AG08396 (cell line): ENCODE results near the gene HIC1.

Source experiments
- DNase-seq: peaks from one replicate; pipeline ENCODE4 v3.0.0; 2012; ENCODE audit warnings: low spot score, mixed read lengths

Gene HIC1

DNA sequence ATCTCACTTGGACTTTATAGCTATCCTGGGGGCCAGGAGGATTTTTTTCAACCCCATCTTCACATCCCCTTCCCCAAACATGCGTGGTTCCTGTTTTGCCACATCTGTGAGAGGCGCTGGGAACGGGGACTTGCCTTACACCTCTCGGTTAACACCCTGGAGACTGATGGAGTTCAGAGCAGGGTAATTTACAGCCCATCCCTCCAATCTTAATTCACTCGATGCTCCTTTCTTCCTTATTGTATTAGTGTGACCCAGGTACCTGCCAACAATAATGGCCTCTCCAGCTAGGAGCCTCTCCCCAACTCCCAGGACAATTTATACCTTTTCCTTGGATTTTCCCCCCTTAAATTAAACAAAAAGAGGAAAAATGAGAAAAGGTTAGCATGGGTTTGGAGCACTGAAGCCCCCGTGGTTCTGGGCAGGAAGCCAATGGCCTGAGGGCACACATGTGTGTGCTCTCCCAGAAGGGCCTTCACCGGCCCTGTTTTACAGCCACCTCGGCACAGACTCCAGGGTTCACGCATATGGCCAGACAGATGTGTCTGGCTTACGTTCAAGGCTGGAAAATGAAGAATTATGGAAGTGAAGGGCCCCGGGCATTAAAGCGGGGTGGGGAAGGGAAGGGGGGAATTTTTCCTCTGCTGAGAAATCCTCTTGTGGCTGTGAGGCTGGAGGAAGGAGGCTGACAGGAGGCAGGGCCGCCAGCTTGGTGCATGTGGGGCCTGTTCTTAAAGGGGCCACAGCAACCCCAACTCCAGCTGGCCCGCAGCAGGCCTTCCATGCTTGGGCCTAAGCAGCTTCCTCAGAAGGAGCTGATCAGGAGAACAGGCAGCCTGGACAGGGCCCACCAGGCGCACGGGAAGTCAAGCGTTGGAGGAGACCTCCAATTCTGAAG is 21.4 kb downstream of the HIC1 start:
- DNase-seq: no peak

DNA sequence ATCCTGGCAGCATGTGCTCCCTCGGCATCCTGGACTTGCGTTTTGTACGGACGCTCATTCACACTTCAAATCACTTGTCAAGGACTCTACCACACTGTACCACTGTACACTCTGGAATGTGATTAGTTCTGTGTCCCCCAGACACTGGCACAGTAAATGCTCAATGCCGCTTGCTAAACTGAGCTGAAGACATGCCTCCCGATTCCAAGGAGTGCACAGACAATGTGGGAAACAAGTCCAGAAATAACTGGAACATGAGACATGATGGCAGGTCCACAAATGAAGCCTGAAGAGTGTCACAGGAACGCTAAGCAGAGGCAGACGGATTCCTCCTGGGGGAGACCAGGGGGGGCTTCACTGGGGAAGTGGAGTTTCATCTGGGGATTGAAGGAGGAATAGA is 22.1 kb downstream of the HIC1 start:
- DNase-seq: no peak

DNA sequence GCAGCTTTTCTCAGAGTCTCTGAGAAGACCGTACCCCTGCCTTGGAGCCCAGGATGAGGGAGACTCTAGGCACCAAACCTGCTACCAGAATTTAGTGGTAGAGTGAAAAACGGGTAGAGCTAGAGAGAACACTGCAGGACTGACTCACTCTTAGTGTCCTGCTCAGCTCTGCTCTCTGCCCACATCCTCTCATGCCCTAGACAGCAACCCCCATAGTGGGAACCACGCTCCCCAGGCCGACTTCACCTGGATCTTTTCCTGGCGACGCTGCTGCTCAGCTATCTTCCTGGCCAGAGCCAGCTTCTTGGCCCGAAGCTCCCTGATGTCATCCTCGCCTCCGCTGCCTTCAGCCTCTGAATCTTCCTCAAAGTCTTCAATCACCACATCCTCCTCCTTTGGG is 26.7 kb downstream of the HIC1 start:
- no peak for DNase-seq

DNA sequence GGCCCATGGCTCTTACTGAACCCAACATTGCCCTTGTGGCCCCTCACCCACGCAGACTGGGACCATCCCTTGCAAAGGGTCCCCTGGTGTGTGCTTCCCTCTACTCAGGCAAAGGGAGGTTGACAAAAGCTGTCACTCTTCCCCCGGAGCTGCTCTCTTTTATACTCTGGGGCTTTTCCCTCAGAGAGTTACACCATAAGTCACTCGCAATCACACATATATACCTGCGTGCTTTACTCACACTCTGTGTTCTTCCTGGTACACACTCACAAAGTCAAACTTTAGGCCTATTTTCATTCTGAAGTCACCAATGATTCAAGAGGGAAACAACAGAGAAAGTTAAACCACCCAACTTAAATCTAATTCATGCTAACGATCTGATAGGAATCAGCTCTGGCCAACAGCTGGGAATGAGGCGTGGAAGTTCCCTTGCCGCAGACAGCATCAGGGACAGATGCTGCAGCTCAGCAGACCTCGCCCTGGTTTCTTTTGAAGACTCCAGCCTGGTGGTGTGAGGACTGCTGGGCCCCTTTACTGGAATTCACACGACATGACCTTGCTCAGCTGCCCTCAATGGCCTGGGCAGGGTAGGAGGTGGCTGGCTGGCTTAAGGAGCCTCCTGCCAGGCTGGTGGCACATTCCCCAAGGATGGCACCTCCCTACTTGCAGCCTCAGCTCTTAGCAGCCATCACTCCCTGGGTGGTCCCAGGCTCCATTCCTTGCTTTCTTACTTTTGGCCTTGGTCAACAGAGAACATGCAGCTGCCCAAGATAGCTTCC is 27.3 kb downstream of the HIC1 start:
- no peak for DNase-seq

DNA sequence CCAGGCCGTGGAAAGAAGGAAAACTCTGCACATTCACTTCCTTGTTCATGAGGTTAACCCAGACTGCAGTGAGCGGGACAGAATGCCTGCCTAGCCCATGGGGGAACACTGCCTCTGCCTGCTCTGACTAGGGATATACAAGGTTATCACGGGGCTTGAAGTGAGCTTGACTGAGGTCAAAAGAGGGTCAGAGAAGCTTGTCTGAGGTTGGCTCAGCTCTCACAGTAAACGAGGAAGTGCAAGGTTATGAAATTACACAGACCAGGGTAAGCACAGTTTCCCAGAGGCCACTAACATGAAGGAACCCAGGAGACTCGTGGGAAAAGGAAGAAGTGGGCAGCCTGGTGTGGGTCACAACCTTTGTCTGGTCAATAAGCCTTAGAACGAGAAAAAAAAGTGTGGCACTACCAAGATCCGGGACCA is 28.7 kb downstream of the HIC1 start:
- no peak for DNase-seq

DNA sequence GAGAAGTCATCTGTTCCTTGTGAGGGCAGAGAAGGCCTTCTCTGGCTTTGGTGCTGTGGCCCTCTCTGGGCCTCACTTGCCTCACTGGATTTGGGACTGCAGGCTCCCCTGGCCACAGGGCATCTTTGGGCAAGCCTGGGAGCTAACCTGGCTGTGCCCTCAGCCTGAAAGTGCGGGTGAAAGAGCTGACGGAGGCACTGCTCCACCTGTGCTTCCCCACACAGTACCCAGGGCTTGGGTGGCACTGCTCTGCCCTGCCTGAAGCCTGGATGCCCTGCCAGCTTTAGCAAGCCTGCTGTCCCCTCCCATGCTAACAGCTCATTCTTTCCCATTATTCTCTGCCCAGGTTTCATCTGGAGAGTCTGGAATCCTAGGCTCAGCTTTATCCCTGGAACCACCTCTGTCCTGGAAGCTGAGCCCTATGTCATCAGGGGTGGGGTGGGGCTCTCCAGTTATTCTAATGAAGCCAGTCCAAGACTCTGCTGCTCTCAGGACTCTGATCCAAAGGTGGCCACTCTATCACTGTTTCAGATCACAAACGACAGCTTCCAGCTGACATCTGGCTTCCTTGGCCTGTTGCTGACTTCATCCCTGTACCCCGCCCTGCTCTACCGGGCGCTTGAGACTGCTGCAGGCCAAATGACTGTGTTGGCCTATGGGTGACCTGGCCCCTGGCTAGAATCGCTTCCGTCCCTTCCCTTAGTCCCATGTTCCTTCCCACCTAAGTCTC is 29.3 kb downstream of the HIC1 start:
- DNase-seq: peak; percentile 58

DNA sequence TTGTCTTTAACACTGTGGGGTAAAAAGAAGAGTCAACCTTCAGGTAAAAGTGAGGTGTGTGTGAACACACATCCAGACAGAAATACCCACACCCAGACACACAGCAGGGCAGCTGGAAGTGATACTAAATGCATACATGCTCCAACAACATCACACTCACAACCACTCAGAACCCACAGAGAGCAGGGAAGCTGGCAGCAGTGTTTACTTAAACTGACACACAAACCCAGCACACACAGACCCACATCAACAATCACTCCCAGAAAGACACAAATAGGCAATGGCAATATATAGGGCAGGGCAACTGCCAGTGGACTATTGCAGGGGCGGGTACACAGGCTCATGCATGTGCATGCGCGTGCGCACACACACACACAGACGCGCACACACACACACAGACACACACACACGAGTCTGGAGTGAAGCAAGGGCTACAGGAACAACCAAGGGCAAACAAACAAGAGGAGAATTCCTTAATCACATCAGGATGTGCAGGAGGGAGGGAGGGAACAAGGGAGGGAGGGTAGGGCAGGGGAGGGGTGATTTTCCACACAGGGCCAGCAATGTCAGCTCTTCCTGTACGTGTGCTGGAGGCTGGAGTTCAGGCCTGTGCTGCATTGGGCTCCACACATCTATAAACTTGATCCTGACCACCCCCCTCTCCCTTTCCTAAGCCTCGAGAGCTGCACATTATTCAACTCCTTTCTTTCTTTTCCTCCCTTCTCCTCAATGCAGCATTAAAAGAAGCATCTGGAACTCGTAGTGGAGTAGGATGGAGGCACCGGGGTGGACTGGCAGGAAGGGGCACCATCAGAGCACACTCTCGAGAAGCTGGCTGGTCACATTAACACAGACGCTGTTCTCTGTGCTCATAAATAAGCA is 30.1 kb downstream of the HIC1 start:
- peak; percentile 44 for DNase-seq

DNA sequence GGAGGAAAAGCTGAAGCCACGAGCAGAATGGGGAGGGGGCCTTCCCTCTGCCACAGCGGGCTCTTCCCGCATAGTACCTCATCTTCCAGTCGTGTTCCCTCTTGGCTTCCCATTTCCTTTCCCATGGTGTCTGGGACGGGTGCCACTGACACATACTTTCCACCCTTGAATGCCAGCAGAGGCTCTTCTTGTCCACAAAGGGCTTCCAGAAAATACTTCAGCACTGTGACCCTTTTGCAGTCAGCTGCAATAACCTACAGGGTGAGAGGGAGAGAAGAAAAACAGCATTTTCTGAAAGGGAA is 30.7 kb downstream of the HIC1 start:
- DNase-seq: no peak

DNA sequence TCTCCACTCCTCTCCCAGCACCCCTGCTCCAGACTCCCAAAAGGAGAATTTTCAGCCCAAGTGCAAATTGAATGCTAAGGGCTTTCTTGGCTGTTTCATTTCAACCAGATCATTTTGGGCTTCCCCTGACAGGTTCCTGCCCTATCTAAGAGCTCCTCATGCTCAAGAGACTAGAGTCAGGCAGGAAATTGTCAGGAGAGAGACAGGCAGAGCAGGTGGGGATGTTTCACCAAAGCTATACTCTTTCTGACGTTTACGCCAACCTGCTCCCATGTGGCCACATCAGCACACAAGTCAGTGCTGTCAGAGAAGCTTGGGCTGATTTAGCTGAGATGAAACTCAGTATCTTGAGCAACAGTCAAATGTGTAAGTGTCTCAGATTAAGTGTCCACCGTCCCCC is 31.4 kb downstream of the HIC1 start:
- DNase-seq: no peak

DNA sequence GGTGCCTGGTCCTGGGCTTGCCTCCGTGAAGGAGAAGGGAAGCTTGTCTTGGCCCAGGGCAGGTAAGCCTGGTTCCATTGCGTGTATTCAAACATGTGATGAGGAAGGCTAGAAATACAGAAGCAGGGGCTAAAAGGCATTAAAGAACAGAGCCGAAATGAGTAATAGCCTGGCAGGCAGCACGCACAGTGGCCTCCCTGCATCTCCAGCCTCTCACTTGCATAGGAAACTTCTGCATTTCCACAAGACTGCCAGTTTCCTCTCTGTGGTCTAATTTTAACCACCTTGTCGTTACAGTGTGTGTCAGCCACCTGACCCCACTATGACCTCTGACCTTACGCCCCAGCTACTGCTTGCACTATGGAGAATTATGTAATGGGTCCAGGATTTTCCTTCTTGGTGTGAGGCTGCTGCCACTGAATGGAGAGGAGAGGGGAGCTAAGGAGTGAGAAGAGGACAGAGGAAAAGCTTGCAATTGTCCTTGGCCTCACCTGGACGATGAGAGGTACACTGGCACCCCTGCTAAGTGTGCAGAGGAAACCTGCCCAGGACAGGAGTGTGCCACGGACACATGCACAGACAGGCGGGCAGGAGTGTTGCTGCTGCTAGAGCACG is 32.8 kb downstream of the HIC1 start:
- DNase-seq: no peak

DNA sequence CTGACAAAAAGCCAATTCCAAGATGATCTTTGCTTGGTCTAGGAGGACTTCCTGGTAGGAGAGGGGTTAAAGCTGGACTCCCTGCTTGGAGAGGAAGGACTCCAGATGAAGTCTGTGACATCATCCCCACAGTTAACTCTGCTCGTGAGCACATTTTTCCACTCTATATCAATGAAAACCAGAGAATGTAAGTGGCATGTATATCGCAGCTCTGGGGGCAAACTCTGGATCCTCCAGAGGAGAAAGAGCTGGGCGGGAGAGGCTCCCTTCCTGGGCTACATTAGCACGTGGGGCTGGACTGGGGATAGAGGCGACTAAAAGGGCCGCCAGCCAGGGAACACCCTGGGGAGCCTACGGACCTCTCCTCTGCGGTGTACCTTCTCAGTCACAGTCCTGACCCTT is 34.1 kb downstream of the HIC1 start:
- no peak for DNase-seq

DNA sequence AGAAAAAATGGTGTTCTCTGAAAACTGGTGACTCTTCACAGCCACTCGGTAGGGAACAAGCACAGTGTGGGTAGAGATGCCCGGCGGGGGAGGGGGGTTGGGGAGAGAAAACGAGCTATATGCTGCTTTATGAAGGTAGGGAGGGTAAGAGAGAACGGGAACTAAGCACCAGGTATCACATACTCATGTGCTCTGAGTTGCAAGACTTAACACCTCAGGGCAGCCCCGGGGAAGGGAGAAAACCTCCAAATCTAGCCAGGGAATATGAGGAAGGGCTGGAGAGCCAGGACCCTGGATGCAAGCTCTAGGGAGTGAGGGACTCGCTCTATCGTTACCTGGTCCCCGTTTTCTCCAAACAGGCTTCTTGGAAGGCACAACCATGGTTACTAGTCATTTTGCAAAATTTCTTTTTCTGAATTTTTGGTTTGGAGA is 35.3 kb downstream of the HIC1 start:
- DNase-seq: no peak

DNA sequence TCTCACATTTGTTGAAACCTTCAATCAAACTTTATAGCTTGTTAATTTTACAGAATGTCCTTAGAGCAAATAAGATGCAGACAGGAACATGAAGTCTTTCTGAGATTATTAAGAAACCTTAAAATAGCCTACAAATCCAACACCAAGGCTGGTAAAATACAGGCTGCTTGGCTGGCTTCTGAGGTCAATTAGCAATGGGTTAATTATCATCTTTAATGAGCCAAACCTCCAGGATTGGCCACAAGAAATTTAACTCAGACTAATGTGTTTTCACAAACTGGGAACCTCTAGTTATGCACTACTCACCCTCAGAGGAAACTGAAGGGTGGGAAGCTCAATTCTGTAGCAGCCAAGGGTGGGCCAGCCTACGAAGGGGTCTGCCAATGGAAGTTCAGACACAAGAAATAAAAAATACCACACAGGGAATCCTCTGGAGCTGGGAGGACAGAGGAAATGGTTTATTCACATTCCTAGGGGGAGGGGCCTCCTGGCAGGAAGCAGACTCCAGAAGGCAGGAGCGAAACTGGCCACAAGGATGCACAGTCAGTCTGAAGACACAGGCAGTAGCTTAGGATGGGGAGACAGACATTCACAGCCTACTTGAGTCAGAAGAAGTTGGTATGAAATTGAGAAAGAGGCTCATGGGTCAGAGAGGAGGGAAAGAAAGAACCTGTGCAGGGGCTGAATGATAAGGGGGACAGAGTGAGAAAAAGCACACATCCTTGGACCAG is 36.1 kb downstream of the HIC1 start:
- DNase-seq: peak; percentile 86

DNA sequence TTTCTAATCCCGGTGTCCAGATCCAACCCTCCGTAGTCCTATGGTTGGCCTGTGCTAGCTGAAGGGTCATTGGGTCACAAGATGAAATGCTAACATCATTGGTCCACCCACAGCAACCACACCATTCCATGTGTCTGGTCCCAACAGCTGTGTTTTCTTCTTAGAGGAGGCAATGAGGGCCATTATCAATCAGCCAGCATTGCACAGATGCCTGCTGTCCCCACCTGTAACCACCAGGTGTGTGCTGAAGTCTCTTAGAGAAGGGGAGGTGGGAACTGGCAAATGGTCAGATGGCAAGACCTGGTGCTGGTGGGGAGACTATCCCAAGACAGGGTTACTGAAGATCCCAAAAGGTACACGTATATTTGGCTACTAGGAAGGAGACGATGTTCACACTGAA is 37.4 kb downstream of the HIC1 start:
- no peak for DNase-seq

DNA sequence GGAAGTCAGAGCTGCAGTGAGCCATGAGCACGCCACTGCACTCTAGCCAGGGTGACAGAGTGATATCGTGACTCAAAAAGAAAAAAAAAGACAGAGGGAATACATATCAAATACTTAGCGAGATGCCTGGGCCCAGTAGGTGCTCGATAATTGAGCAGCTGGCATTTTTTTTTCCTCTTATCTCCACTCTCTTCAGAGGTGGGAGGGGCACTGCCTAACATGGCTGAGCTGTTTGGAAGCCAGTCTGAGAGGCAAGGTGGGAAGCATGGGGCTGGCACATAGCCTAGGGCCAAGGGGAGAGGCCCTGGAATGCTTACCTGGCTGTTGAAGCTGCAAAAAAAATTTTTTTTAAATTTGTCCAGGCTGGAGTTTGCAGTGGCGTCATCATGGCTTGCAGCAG is 38.4 kb downstream of the HIC1 start:
- DNase-seq: no peak

DNA sequence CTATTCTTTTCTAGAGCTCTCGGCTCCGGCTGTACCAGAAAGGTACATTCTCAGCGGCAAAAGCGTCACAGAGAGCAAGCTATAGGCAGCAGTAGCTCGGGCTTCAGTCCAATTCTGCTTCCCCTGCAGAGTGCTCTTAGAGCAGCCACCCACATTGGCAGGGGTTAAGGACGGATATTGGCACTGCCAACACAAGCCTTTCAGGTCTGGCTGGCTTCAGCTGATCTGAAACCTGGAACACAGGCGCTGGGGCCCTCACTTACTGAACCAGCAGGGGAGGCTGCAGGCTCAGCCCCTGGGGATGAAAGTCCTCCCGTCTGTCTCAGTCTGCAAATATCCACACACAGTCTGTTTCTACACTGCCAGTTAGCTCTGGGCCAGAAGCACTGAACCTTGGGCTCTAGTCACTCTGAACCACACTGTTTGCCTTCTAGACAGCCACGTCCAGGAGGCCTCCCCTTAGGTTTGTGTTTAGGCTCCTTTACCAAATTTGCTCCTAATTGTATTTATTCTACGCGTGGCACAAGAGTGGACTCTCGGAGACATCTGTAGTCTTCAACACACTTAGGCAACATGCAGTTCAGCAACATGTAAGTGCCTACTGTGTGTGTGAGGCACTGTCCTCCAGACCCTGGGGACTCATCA is 40.1 kb downstream of the HIC1 start:
- DNase-seq: peak; percentile 54

DNA sequence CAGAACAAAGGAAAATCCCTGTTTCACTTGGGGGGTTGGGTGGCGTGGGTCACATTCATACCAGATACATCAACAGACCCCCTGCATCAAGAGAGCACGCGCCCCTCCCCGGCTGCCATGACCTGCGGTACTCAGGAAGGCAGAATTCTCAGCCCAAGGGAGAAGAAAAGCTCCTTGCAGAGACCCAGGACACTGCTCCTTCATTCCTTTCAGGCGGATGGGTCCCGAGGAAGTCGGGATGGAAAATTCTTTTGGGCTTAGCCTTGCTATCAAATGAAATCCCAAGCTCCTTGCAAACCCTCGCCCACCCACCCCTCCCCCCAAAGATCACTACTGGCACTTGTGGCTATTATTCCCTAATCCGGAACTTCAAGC is 40.6 kb downstream of the HIC1 start:
- no peak for DNase-seq

DNA sequence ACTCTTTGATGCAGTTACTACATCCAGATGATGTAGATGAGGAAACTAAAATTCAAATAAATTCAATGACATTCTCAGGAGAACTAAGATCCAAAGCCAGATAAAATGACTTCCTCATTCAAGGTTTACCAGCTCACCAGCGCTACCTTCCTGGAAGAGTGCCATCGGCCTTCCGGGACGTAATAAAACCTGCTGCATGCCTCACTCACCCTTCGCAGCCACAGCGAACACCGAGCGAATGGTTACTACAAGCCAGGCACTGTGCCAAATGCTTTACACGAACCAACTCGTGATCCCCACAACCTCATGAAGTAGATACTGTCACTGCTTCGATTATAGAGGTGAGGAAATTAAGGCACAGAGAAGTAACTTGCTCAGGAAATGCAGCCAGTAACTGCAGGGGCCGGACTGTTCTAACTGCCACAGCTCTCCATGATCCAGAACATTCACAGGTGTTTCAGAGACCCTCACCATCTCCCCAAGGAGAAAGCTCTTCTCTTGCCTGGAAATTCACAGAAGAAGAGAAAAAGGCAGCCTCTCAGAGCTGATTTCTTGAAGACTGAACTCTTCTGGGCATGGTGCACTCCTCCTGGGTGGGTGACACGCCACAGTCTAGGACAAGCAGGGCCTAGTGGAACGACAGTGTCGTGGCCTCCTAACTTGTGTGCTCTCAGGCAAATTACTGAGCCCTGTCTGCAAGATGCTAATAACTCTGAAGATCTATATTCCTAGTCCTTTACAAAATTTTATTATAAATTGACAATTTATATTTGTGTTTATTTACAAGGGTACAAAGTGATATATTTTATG is 46.8 kb downstream of the HIC1 start:
- no peak for DNase-seq
